DND-41 (cell line): Measurements from ENCODE around the gene CEP112.

Source experiments
- ATAC-seq: fragments of 200-7000 bp; cut with Tn5 transposase; 3 replicates; pipeline ENCODE4 v1.9.1; 2021; ENCODE audit warnings: low read depth; ENCODE audit not compliant: insufficient read depth
- DNase-seq: peaks from one replicate; pipeline ENCODE4 v3.0.0-alpha.2; 2020
- H2AFZ ChIP-seq: 2 replicates; pipeline ENCODE4 v1.6.0; 2012; ENCODE audit warnings: low read depth, low read length
- H3K27ac ChIP-seq: 2 replicates; pipeline ENCODE4 v1.5.1; 2012; ENCODE audit warnings: low read length, inconsistent platforms
- H3K27me3 ChIP-seq: fragments of 200-600 bp; sonication (generic); 2 replicates; pipeline ENCODE4 v1.6.0; 2012; ENCODE audit warnings: low read length, mild to moderate bottlenecking, inconsistent platforms; ENCODE audit not compliant: insufficient read depth, poor library complexity
- H3K36me3 ChIP-seq: 2 replicates; pipeline ENCODE4 v1.5.1; 2012; ENCODE audit warnings: low read length, inconsistent platforms; ENCODE audit not compliant: insufficient read depth
- H3K4me1 ChIP-seq: 2 replicates; pipeline ENCODE4 v1.5.1; 2012; ENCODE audit warnings: mild to moderate bottlenecking, low read length; ENCODE audit not compliant: insufficient read depth
- H3K4me2 ChIP-seq: 2 replicates; pipeline ENCODE4 v1.6.0; 2012; ENCODE audit warnings: mild to moderate bottlenecking, moderate library complexity, low read length, inconsistent platforms; ENCODE audit not compliant: insufficient read depth
- H3K4me3 ChIP-seq, 2 experiments: fragments of 200-600 bp in 1 of 2; shearing (Covaris generic) in 1 of 2; 2 replicates each; pipeline ENCODE4 v1.5.1; 2012 to 2016; ENCODE audit warnings: inconsistent platforms in 2 of 2, low read length in 2 of 2, mild to moderate bottlenecking in 2 of 2, low read depth in 1 of 2, moderate library complexity in 1 of 2
- H3K79me2 ChIP-seq: 2 replicates; pipeline ENCODE4 v1.6.0; 2012; ENCODE audit warnings: low read length, inconsistent platforms; ENCODE audit not compliant: insufficient read depth
- H3K9ac ChIP-seq: 2 replicates; pipeline ENCODE4 v1.6.0; 2012; ENCODE audit warnings: low read depth, mild to moderate bottlenecking, inconsistent platforms, low read length, moderate library complexity
- H3K9me3 ChIP-seq: 2 replicates; pipeline ENCODE4 v1.5.1; 2012; ENCODE audit warnings: low read length, moderate library complexity, mild to moderate bottlenecking, inconsistent platforms; ENCODE audit not compliant: insufficient read depth, severe bottlenecking
- H4K20me1 ChIP-seq: 2 replicates; pipeline ENCODE4 v1.6.0; 2012; ENCODE audit warnings: low read length; ENCODE audit not compliant: insufficient read depth
- EZH2 ChIP-seq: IDR thresholded peaks from 3 replicates; pipeline ENCODE4 v1.6.1; 2012; ENCODE audit warnings: borderline replicate concordance, low read depth, mild to moderate bottlenecking, moderate library complexity, low read length, inconsistent platforms; ENCODE audit not compliant: severe bottlenecking
- TF ChIP-seq, protein P1 (sequence below): IDR thresholded peaks from 2 replicates; pipeline ENCODE4 v1.5.1; 2012; ENCODE audit warnings: borderline replicate concordance, low read length, moderate library complexity, mild to moderate bottlenecking; ENCODE audit not compliant: poor library complexity, severe bottlenecking; ENCODE audit errors: extremely low read depth

Gene CEP112

DNA sequence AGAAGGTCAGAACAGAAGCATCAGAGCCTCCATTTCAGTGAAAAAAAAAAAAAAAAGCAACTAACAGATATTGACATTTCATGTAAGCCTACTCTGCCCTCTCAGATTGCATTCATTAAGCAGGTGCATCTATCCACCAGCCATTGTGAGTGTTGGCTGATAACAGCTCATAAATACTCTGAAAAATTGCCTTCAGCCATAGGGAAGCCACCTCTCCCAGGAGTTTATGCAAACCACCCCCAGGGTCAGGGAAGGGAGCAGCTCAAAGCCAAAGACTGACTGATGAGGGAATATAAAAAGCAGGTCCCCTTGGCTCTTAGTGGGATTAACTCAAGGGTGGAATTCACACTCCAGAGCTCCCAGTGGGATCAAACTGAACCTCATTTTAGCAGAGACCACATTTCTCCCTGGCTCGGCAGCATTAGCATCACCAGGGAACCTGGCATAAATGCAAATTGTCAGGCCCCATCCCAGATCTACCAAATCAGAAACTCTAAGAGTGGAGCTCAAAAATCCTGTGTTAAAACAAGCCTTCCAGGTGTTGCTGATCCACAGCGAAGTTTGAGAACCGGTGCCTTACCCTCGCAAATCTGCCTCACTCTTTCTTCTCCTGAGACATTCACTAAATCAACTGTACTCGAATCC, 23.1 kb upstream of the CEP112 start:
- TF ChIP-seq, protein P1, sequence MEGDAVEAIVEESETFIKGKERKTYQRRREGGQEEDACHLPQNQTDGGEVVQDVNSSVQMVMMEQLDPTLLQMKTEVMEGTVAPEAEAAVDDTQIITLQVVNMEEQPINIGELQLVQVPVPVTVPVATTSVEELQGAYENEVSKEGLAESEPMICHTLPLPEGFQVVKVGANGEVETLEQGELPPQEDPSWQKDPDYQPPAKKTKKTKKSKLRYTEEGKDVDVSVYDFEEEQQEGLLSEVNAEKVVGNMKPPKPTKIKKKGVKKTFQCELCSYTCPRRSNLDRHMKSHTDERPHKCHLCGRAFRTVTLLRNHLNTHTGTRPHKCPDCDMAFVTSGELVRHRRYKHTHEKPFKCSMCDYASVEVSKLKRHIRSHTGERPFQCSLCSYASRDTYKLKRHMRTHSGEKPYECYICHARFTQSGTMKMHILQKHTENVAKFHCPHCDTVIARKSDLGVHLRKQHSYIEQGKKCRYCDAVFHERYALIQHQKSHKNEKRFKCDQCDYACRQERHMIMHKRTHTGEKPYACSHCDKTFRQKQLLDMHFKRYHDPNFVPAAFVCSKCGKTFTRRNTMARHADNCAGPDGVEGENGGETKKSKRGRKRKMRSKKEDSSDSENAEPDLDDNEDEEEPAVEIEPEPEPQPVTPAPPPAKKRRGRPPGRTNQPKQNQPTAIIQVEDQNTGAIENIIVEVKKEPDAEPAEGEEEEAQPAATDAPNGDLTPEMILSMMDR = no peak
- no peak for TF ChIP-seq EZH2
- H2AFZ ChIP-seq = no peak overlapping the region

GRCh38 chr17:66211047-66211810, 19.3 kb upstream of the CEP112 start:
- no peaks in the 10 kb centered on the region for H3K27me3 ChIP-seq
- H3K4me1 ChIP-seq = no peaks in the 10 kb centered on the region
- no peak overlapping the region for H3K4me2 ChIP-seq
- H3K27ac ChIP-seq = no peak overlapping the region
- no peaks in the 10 kb centered on the region for H3K9me3 ChIP-seq
- H3K4me3 ChIP-seq = no peak overlapping the region
- no peak for DNase-seq
- ATAC-seq = no peak
- no peak overlapping the region for H2AFZ ChIP-seq
- H3K9ac ChIP-seq = no peak overlapping the region
- TF ChIP-seq, protein P1 = no peak
- TF ChIP-seq EZH2 = no peak
- no peaks in the 10 kb centered on the region for H3K36me3 ChIP-seq
- no peaks in the 10 kb centered on the region for H3K79me2 ChIP-seq
- no peaks in the 10 kb centered on the region for H4K20me1 ChIP-seq

More for the DNA sequence above, 23.1 kb upstream of the CEP112 start:
- no peaks in the 10 kb centered on the region for H4K20me1 ChIP-seq
- no peak overlapping the region for H3K9ac ChIP-seq
- ATAC-seq = no peak
- H3K4me3 ChIP-seq = no peak overlapping the region
- no peaks in the 10 kb centered on the region for H3K79me2 ChIP-seq
- no peaks in the 10 kb centered on the region for H3K9me3 ChIP-seq
- no peaks in the 10 kb centered on the region for H3K27me3 ChIP-seq
- H3K4me1 ChIP-seq = no peaks in the 10 kb centered on the region
- no peak overlapping the region for H3K4me2 ChIP-seq
- no peak overlapping the region for H3K27ac ChIP-seq
- H3K36me3 ChIP-seq = no peaks in the 10 kb centered on the region
- no peak for DNase-seq

DNA sequence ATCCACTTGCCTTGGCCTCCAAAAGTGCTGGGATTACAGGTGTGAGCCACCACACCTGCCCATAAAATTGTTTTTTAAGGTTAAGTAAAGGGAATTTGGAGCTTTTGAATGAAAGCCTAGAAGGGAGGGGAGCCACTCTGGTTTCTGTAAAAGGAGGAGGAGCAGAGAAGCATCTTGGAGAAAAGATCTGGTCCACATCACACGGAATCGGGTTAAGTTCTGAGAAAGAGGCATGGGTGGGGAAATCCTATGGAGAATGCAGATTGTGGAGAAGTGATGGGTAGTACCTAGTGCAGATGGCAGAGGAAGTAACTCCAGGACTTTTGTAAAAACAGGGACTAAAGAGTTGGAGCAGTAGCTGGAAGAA, 18.3 kb upstream of the CEP112 start:
- Histone ChIP-seq H4K20me1 (no peaks in the 10 kb centered on the region), H3K4me2 (no peak overlapping the region), H3K27ac (no peak overlapping the region), H3K9me3 (no peaks in the 10 kb centered on the region), H2AFZ (no peak overlapping the region), H3K79me2 (no peaks in the 10 kb centered on the region), H3K36me3 (no peaks in the 10 kb centered on the region), H3K4me3 (no peak overlapping the region), H3K27me3 (no peaks in the 10 kb centered on the region), H3K9ac (no peak overlapping the region), H3K4me1 (no peaks in the 10 kb centered on the region)
- no peak for ATAC-seq
- TF ChIP-seq, protein P1 = no peak
- no peak for TF ChIP-seq EZH2
- DNase-seq = no peak
